22Rv1 (cell line): ENCODE data around the gene SFI1.

Source experiments
- CTCF ChIP-seq: fragments of 450-650 bp; IDR thresholded peaks from 2 replicates; pipeline ENCODE4 v1.5.1; 2017; ENCODE audit warnings: mild to moderate bottlenecking
- ZFX ChIP-seq: fragments of 450-650 bp; IDR thresholded peaks from 2 replicates; pipeline ENCODE4 v1.6.1; 2017; ENCODE audit warnings: antibody characterized with exemption, borderline replicate concordance

GRCh38 chr22:31579835-31580242 lies 83.5 kb downstream of the SFI1 start:
- TF ChIP-seq CTCF, result no peak
- TF ChIP-seq ZFX, result no peak
